Measurements from ENCODE around the gene COQ3. TPM values are rescaled to one million over a fixed set of nuclear protein-coding genes. Genes with fewer than 3 reads are reported as not detected.

COQ3 gene
- total and polyA plus RNA-seq, 2 of the 8 experiments (the other 6 are each of a cell fraction or from before 2014, with no cell fraction given) = 8.4 to 16.2 TPM

GRCh38 chr6:99415446-99415845, 21.5 kb upstream of the COQ3 start:
- POLR2A ChIA-PET (ENCODE audit: partially characterized antibody) = interaction anchor here (1.1 to 5.3 kb wide), 3 partner anchors 8 to 22 kb away, joined by 4 to 34 read pairs (median 7); partner anchors contain the start of genes COQ3 and PNISR
- H3K9me3 ChIP-seq (ENCODE audit: insufficient read depth in 2 of 2, low read depth in 1 of 2, low read length in 1 of 2) = no peaks in the 10 kb centered on the region
- CTCF ChIA-PET (ENCODE audit: partially characterized antibody) = no interaction called here
- no peaks in the 10 kb centered on the region; the same call in 1 of the 2 replicates for H3K23me2 ChIP-seq (ENCODE audit: low read depth, low read length)
- H2BK20ac ChIP-seq (ENCODE audit: low read length) = no peak overlapping the region
- FAIRE-seq = no peak
- no peak for DNase-seq (ENCODE audit: low read depth in 1 of 2, low spot score in 2 of 2)
- no peaks in the 10 kb centered on the region for H3K27me3 ChIP-seq (replicated peaks in 1 of 4; ENCODE audit: control insufficient read depth in 3 of 4, extremely low read depth in 1 of 4, insufficient read depth in 3 of 4, low read length in 3 of 4)
- no peak overlapping the region for H4K8ac ChIP-seq (ENCODE audit: extremely low read depth, insufficient read depth, low read length)
- no peak overlapping the region for H3K56ac ChIP-seq (replicated peaks; ENCODE audit: insufficient read length, low read depth, low read length)
- no peak overlapping the region for H3K4me2 ChIP-seq (ENCODE audit: insufficient read depth in 1 of 2, low read depth in 2 of 2, low read length in 2 of 2)
- peaks cover 4 to 13% of the 10 kb centered on the region in 2 experiments for H4K20me1 ChIP-seq (replicated peaks in 1 of 2; ENCODE audit: control insufficient read depth in 1 of 2, insufficient read depth in 2 of 2, low read length in 2 of 2)
- no peak overlapping the region for H3K4me3 ChIP-seq (ENCODE audit: extremely low read depth in 1 of 4, insufficient read depth in 2 of 4, low read depth in 3 of 4, low read length in 4 of 4)
- no peak overlapping the region for H3K4ac ChIP-seq (replicated peaks; ENCODE audit: insufficient read length, low read depth, low read length)
- H3K9ac ChIP-seq (replicated peaks in 1 of 4; ENCODE audit: extremely low read depth in 1 of 4, low read depth in 3 of 4, low read length in 3 of 4) = no peak overlapping the region
- H3K14ac ChIP-seq (ENCODE audit: insufficient read length) = no peak overlapping the region
- H2BK15ac ChIP-seq (ENCODE audit: low read length) = no peak overlapping the region
- H4K91ac ChIP-seq (replicated peaks; ENCODE audit: insufficient read length, low read length) = no peak overlapping the region
- no peaks in the 10 kb centered on the region; the same call in 1 of the 2 replicates for H3K79me1 ChIP-seq (ENCODE audit: low read depth, low read length)
- H2BK5ac ChIP-seq (ENCODE audit: low read depth, low read length) = no peak overlapping the region
- no peak overlapping the region for H2BK120ac ChIP-seq (replicated peaks; ENCODE audit: low read depth, low read length)
- no peak overlapping the region for H4K5ac ChIP-seq (ENCODE audit: insufficient read length, low read depth, low read length)
- no peak overlapping the region for H3K23ac ChIP-seq (ENCODE audit: insufficient read length)
- H2AK5ac ChIP-seq (ENCODE audit: low read depth, low read length) = no peak overlapping the region
- peaks cover 0 to 46% (median 11%) of the 10 kb centered on the region in 4 experiments; a peak in 5 of 8 replicates for H3K36me3 ChIP-seq (ENCODE audit: control insufficient read depth in 2 of 4, insufficient read depth in 4 of 4, low read length in 3 of 4)
- no peak overlapping the region for H3K18ac ChIP-seq (ENCODE audit: extremely low read depth, low read length)
- no peak overlapping the region for H3K27ac ChIP-seq (ENCODE audit: low read depth, low read length)
- H3K79me2 ChIP-seq (ENCODE audit: control insufficient read depth in 1 of 2, insufficient read depth in 2 of 2, low read length in 2 of 2) = peaks cover 0 to 95% of the 10 kb centered on the region in 2 experiments; a peak in 3 of 4 replicates
- H2AFZ ChIP-seq (ENCODE audit: low read length) = no peak overlapping the region
- no peak overlapping the region for H2BK12ac ChIP-seq (ENCODE audit: low read depth, low read length)
- no peaks in the 10 kb centered on the region; a peak in 1 of 7 replicates for H3K4me1 ChIP-seq (replicated peaks in 1 of 4; ENCODE audit: control insufficient read depth in 3 of 4, insufficient read depth in 4 of 4, low read length in 3 of 4)
- TF ChIP-seq JUN (IDR thresholded peaks at IDR 0.05; ENCODE audit: low read depth, low read length) = no peak
- TF ChIP-seq GTF2F1 (IDR thresholded peaks at IDR 0.05; ENCODE audit: borderline replicate concordance, low read depth, low read length) = no peak
- no peak for TF ChIP-seq KDM5A (IDR thresholded peaks at IDR 0.05; ENCODE audit: low read length)
- TF ChIP-seq TCF12 (IDR thresholded peaks at IDR 0.05; ENCODE audit: low read depth, low read length) = no peak
- TF ChIP-seq SIN3A (conservative IDR thresholded peaks at IDR 0.05 in 1 of 2, IDR thresholded peaks at IDR 0.05 in 1 of 2; ENCODE audit: low read depth in 1 of 2, low read length in 2 of 2) = no peak
- no peak for TF ChIP-seq CHD2 (IDR thresholded peaks at IDR 0.05; ENCODE audit: low read length)
- TF ChIP-seq SP2 (IDR thresholded peaks at IDR 0.05; ENCODE audit: low read length) = no peak
- TF ChIP-seq TAF7 (optimal IDR thresholded peaks at IDR 0.05; ENCODE audit: borderline replicate concordance, low read depth, low read length) = no peak
- TF ChIP-seq CBX8 (IDR thresholded peaks at IDR 0.05; ENCODE audit: borderline replicate concordance, low read depth, low read length) = no peak
- TF ChIP-seq MAFK (IDR thresholded peaks at IDR 0.05; ENCODE audit: low read depth, low read length) = no peak
- TF ChIP-seq RXRA (IDR thresholded peaks at IDR 0.05; ENCODE audit: insufficient read depth, low read depth, low read length) = no peak
- TF ChIP-seq RNF2 (IDR thresholded peaks at IDR 0.05; ENCODE audit: borderline replicate concordance, low read depth, low read length, missing control alignments, poor library complexity, severe bottlenecking) = no peak
- TF ChIP-seq SRF (IDR thresholded peaks at IDR 0.05; ENCODE audit: low read depth, low read length) = no peak
- TF ChIP-seq ZNF274 (IDR thresholded peaks at IDR 0.05; ENCODE audit: borderline replicate concordance, extremely low read depth, low read length) = no peak
- no peak for TF ChIP-seq SIRT6 (IDR thresholded peaks at IDR 0.05; ENCODE audit: low read length)
- TF ChIP-seq YY1 (IDR thresholded peaks at IDR 0.05; ENCODE audit: low read depth, low read length) = no peak

All from H1 (cell line).